SK-MEL-5 (cell line): ENCODE data around the gene PADI6. TPM values are rescaled to one million over a fixed set of nuclear protein-coding genes. Genes with fewer than 3 reads are reported as not detected.

ENCODE experiments used
- DNase-seq: peaks from one replicate; pipeline ENCODE4 v3.0.0-alpha.2; 2016; ENCODE audit warnings: low read depth, low spot score
- in situ Hi-C: cut with HindIII; loops from 2 replicates; pipeline ENCODE4 v1.10.0; 2016; ENCODE audit warnings: low sequenced_read_pairs, high pct_unique_total_duplicates, low pct_unique_long_range_greater_than_20kb
- total RNA-seq: library from RNA; depleted of rRNA; stranded (reverse); fragments of >200 nt; shearing (Covaris generic); gene quantifications from 2 replicates; pipeline ENCODE4 v1.2.3, GENCODE V29; 2014

PADI6 gene
- total RNA-seq, 1 experiment from 2014 or later = not detected

- DNase-seq = peak; percentile 68
- in situ Hi-C loops = no loop called here
These were observed 47.8 kb downstream of the PADI6 start for GRCh38 chr1:17419626-17420328.

GRCh38 chr1:17420391-17420918 is 48.5 kb downstream of the PADI6 start:
- in situ Hi-C loops = no loop called here
- DNase-seq = peak; percentile 30

GRCh38 chr1:17422461-17422860 is 50.5 kb downstream of the PADI6 start:
- DNase-seq = no peak
- in situ Hi-C loops = no loop called here

GRCh38 chr1:17423781-17424245 is 51.8 kb downstream of the PADI6 start:
- no peak for DNase-seq
- in situ Hi-C loops = no loop called here

GRCh38 chr1:17425806-17426600 is 54.0 kb downstream of the PADI6 start:
- DNase-seq = no peak
- in situ Hi-C loops = no loop called here

GRCh38 chr1:17427696-17428660 is 56.0 kb downstream of the PADI6 start:
- no peak for DNase-seq
- in situ Hi-C loops = no loop called here

GRCh38 chr1:17429183-17429582 is 57.2 kb downstream of the PADI6 start:
- DNase-seq = no peak
- in situ Hi-C loops = no loop called here

GRCh38 chr1:17432412-17432811 is 60.4 kb downstream of the PADI6 start:
- in situ Hi-C loops = no loop called here
- no peak for DNase-seq

GRCh38 chr1:17433261-17433660 is 61.3 kb downstream of the PADI6 start:
- DNase-seq = no peak

GRCh38 chr1:17434016-17434415 is 62.0 kb downstream of the PADI6 start:
- in situ Hi-C loops = no loop called here
- no peak for DNase-seq

More at GRCh38 chr1:17433261-17433660, 61.3 kb downstream of the PADI6 start:
- in situ Hi-C loops = no loop called here

GRCh38 chr1:17434601-17435000 is 62.6 kb downstream of the PADI6 start:
- in situ Hi-C loops = no loop called here
- DNase-seq = no peak

GRCh38 chr1:17436380-17437174 is 64.6 kb downstream of the PADI6 start:
- no peak for DNase-seq
- in situ Hi-C loops = no loop called here

GRCh38 chr1:17437260-17437579 is 65.2 kb downstream of the PADI6 start:
- in situ Hi-C loops = no loop called here
- no peak for DNase-seq

- peak; percentile 36 for DNase-seq
- in situ Hi-C loops = no loop called here
These were observed 65.8 kb downstream of the PADI6 start for GRCh38 chr1:17437580-17438317.

- peak; percentile 72 for DNase-seq
- in situ Hi-C loops = no loop called here
These were observed 66.6 kb downstream of the PADI6 start for GRCh38 chr1:17438318-17439249.
